GM18907 (cell line): ENCODE results near the gene CIT.

Source experiments
- ATAC-seq: cut with Tn5 transposase; IDR thresholded peaks from one replicate; pipeline ENCODE4 v1.9.1; 2021; ENCODE audit warnings: mild to moderate bottlenecking, moderate library complexity; ENCODE audit not compliant: unreplicated experiment

The CIT gene

GRCh38 chr12:119704065-119704747, 172.9 kb downstream of the CIT start:
- ATAC-seq = no peak

GRCh38 chr12:119700078-119700477, 177.0 kb downstream of the CIT start:
- no peak for ATAC-seq

- no peak for ATAC-seq
These were observed 177.8 kb downstream of the CIT start for GRCh38 chr12:119699199-119699760.

GRCh38 chr12:119696943-119697342, 180.2 kb downstream of the CIT start:
- ATAC-seq = no peak

- ATAC-seq = no peak
These were observed 182.1 kb downstream of the CIT start for GRCh38 chr12:119695034-119695433.

- ATAC-seq = no peak
These were observed 183.0 kb downstream of the CIT start for GRCh38 chr12:119694111-119694510.

GRCh38 chr12:119693511-119693910, 183.6 kb downstream of the CIT start:
- ATAC-seq = no peak

GRCh38 chr12:119692997-119693396, 184.1 kb downstream of the CIT start:
- ATAC-seq = no peak

- no peak for ATAC-seq
These were observed 184.7 kb downstream of the CIT start for GRCh38 chr12:119692410-119692809.

- ATAC-seq = no peak
These were observed 185.8 kb downstream of the CIT start for GRCh38 chr12:119691202-119691810.

- no peak for ATAC-seq
These were observed 187.1 kb downstream of the CIT start for GRCh38 chr12:119689935-119690500.

GRCh38 chr12:119687879-119688278, 189.2 kb downstream of the CIT start:
- no peak for ATAC-seq

GRCh38 chr12:119687406-119687805, 189.7 kb downstream of the CIT start:
- no peak for ATAC-seq

- ATAC-seq = no peak
These were observed 190.3 kb downstream of the CIT start for GRCh38 chr12:119686776-119687175.

GRCh38 chr12:119686355-119686754, 190.8 kb downstream of the CIT start:
- ATAC-seq = no peak

- no peak for ATAC-seq
These were observed 191.7 kb downstream of the CIT start for GRCh38 chr12:119685375-119685774.

- no peak for ATAC-seq
These were observed 192.3 kb downstream of the CIT start for GRCh38 chr12:119684711-119685369.

- no peak for ATAC-seq
These were observed 193.3 kb downstream of the CIT start for GRCh38 chr12:119683816-119684215.

- no peak for ATAC-seq
These were observed 193.7 kb downstream of the CIT start for GRCh38 chr12:119683413-119683812.

GRCh38 chr12:119682639-119683252, 194.4 kb downstream of the CIT start:
- no peak for ATAC-seq
